GM23338 (cell line): ENCODE results near the gene FOXI2. TPM values are rescaled to one million over a fixed set of nuclear protein-coding genes. Genes with fewer than 3 reads are reported as not detected.

Experiments
- ATAC-seq: fragments of 200-7000 bp; cut with Tn5 transposase; 3 replicates; pipeline ENCODE4 v1.9.1; 2020
- DNase-seq: peaks from one replicate; pipeline ENCODE4 v3.0.0-alpha.2; 2015; ENCODE audit warnings: low spot score
- H2AFZ ChIP-seq: fragments of 200-600 bp; sonication (generic); 2 replicates; pipeline ENCODE4 v1.8.0; 2016; ENCODE audit warnings: antibody characterized with exemption, mild to moderate bottlenecking, moderate library complexity
- H3F3A ChIP-seq: fragments of 200-600 bp; sonication (generic); replicated peaks from 2 replicates; pipeline ENCODE4 v1.8.0; 2017; ENCODE audit warnings: antibody characterized with exemption, mixed run types, low read depth
- H3K27ac ChIP-seq: fragments of 200-600 bp; sonication (generic); 2 replicates; pipeline ENCODE4 v1.6.1; 2016; ENCODE audit warnings: low read depth
- H3K27me3 ChIP-seq: fragments of 200-600 bp; sonication (generic); 2 replicates; pipeline ENCODE4 v1.8.0; 2016; ENCODE audit warnings: mild to moderate bottlenecking, mixed run types, moderate library complexity; ENCODE audit not compliant: insufficient read depth
- H3K36me3 ChIP-seq: fragments of 200-600 bp; sonication (generic); 2 replicates; pipeline ENCODE4 v1.8.0; 2016; ENCODE audit warnings: mild to moderate bottlenecking; ENCODE audit not compliant: insufficient read depth
- H3K4me1 ChIP-seq: fragments of 200-600 bp; sonication (generic); 2 replicates; pipeline ENCODE4 v1.8.0; 2016; ENCODE audit warnings: mild to moderate bottlenecking, moderate library complexity; ENCODE audit not compliant: insufficient read depth
- H3K4me2 ChIP-seq: fragments of 200-600 bp; sonication (generic); 2 replicates; pipeline ENCODE4 v1.7.1; 2017; ENCODE audit warnings: mixed run types
- H3K4me3 ChIP-seq: fragments of 200-600 bp; sonication (generic); 2 replicates; pipeline ENCODE4 v1.6.1; 2016; ENCODE audit warnings: mixed run types
- H3K79me2 ChIP-seq: fragments of 200-600 bp; sonication (generic); replicated peaks from 2 replicates; pipeline ENCODE4 v1.8.0; 2017; ENCODE audit warnings: mild to moderate bottlenecking; ENCODE audit not compliant: insufficient read depth
- H3K9me2 ChIP-seq: fragments of 200-600 bp; sonication (generic); 2 replicates; pipeline ENCODE4 v1.8.0; 2017; ENCODE audit not compliant: insufficient read depth
- H4K20me1 ChIP-seq: fragments of 200-600 bp; sonication (generic); replicated peaks from 2 replicates; pipeline ENCODE4 v1.8.0; 2017; ENCODE audit warnings: mild to moderate bottlenecking; ENCODE audit not compliant: insufficient read depth
- H3K27ac Mint-ChIP-seq: 2 replicates; pipeline ENCODE4 v1.8.0; 2020; ENCODE audit warnings: inconsistent platforms, mild to moderate bottlenecking, moderate library complexity, mixed read lengths
- H3K27me3 Mint-ChIP-seq: 3 replicates; pipeline ENCODE4 v1.8.0; 2022; ENCODE audit warnings: low read depth, mild to moderate bottlenecking, moderate library complexity, mixed read lengths, inconsistent platforms; ENCODE audit not compliant: insufficient read depth, poor library complexity
- H3K36me3 Mint-ChIP-seq: 3 replicates; pipeline ENCODE4 v1.8.0; 2021; ENCODE audit warnings: low read depth, mild to moderate bottlenecking, inconsistent platforms, moderate library complexity, mixed read lengths
- H3K4me1 Mint-ChIP-seq: 3 replicates; pipeline ENCODE4 v1.8.0; 2020; ENCODE audit warnings: mild to moderate bottlenecking, inconsistent platforms, mixed read lengths
- H3K4me3 Mint-ChIP-seq: 3 replicates; pipeline ENCODE4 v1.8.0; 2021; ENCODE audit warnings: moderate library complexity, mild to moderate bottlenecking, inconsistent platforms, mixed read lengths
- H3K9me3 Mint-ChIP-seq: 3 replicates; pipeline ENCODE4 v1.8.0; 2020; ENCODE audit warnings: moderate library complexity, mild to moderate bottlenecking, inconsistent platforms, mixed read lengths
- ETS1 ChIP-seq: IDR thresholded peaks from 2 replicates; pipeline ENCODE4 v1.6.1; 2016; ENCODE audit warnings: antibody characterized with exemption
- EZH2phosphoT487 ChIP-seq: fragments of 200-600 bp; sonication (generic); IDR thresholded peaks from one replicate; pipeline ENCODE4 v1.8.1; 2018; ENCODE audit warnings: antibody characterized with exemption; ENCODE audit not compliant: unreplicated experiment
- POLR2AphosphoS5 ChIP-seq: IDR thresholded peaks from 2 replicates; pipeline ENCODE4 v1.6.1; 2016; ENCODE audit warnings: antibody characterized with exemption, low read depth
- REST ChIP-seq: IDR thresholded peaks from one replicate; pipeline ENCODE4 v1.6.1; 2018; ENCODE audit warnings: antibody characterized with exemption; ENCODE audit not compliant: unreplicated experiment
- STAT1 ChIP-seq: IDR thresholded peaks from one replicate; pipeline ENCODE4 v1.6.1; 2016; ENCODE audit warnings: antibody characterized with exemption; ENCODE audit not compliant: unreplicated experiment
- ZNF114 ChIP-seq: fragments of 250-450 bp; sonication (Bioruptor Pico); IDR thresholded peaks from 2 replicates; pipeline ENCODE4 v1.5.0; 2020; ENCODE audit warnings: mild to moderate bottlenecking, moderate library complexity
- ZNF331 ChIP-seq: fragments of 250-450 bp; sonication (Bioruptor Pico); IDR thresholded peaks from 2 replicates; pipeline ENCODE4 v1.5.0; 2020; ENCODE audit warnings: low read depth, mild to moderate bottlenecking, moderate library complexity
- ZNF462 ChIP-seq: fragments of 250-450 bp; sonication (Bioruptor Pico); IDR thresholded peaks from 2 replicates; pipeline ENCODE4 v1.5.0; 2020; ENCODE audit warnings: mild to moderate bottlenecking, moderate library complexity
- polyA plus RNA-seq: library from polyadenylated mRNA; unstranded; fragments of >200 nt; fragmentation: Nextera tagmentation; extraction: Ambion mirVana; gene quantifications from 2 replicates; pipeline ENCODE4 v1.2.1, GENCODE V29; 2016
- total RNA-seq: library from RNA; depleted of rRNA; stranded (reverse); fragments of >200 nt; shearing (Covaris generic); gene quantifications from 2 replicates; pipeline ENCODE4 v1.2.3, GENCODE V29; 2014

The FOXI2 gene
- total and polyA plus RNA-seq, 2 experiments from 2014 or later, result 0.74 to 1.3 TPM

- TF ChIP-seq ZNF462 (no peak), POLR2AphosphoS5 (no peak), ETS1 (no peak), ZNF114 (no peak), STAT1 (no peak)
Observed at GRCh38 chr10:127699311-127699710, 37.7 kb upstream of the FOXI2 start (continued).

GRCh38 chr10:127702271-127702670 lies 34.7 kb upstream of the FOXI2 start:
- H3K27ac Mint-ChIP-seq, result no peak overlapping the region
- ATAC-seq (no peak), DNase-seq (no peak)
- H3K27ac ChIP-seq, result no peak overlapping the region
- H3K79me2 ChIP-seq, result no peaks in the 10 kb centered on the region
- H3K4me3 Mint-ChIP-seq, result no peak overlapping the region
- no peaks in the 10 kb centered on the region for H4K20me1 ChIP-seq
- no peaks in the 10 kb centered on the region for H3K36me3 ChIP-seq
- H3K9me2 ChIP-seq, result no peaks in the 10 kb centered on the region
- H3K4me2 ChIP-seq, result no peak overlapping the region
- peak overlapping the region; percentile 32; the same call in 1 of the 2 replicates for H2AFZ ChIP-seq
- H3K9me3 Mint-ChIP-seq, result no peaks in the 10 kb centered on the region
- no peaks in the 10 kb centered on the region for H3K4me1 ChIP-seq
- peaks cover 7% of the 10 kb centered on the region for H3K27me3 Mint-ChIP-seq
- H3K4me1 Mint-ChIP-seq, result no peaks in the 10 kb centered on the region
- H3F3A ChIP-seq, result no peaks in the 10 kb centered on the region
- H3K36me3 Mint-ChIP-seq, result no peaks in the 10 kb centered on the region
- H3K27me3 ChIP-seq, result no peaks in the 10 kb centered on the region
- H3K4me3 ChIP-seq, result no peak overlapping the region
- no peak for TF ChIP-seq EZH2phosphoT487
- no peak for TF ChIP-seq REST
- no peak for TF ChIP-seq ZNF331 (CRISPR knock-in tag)
